Femur (tissue), 1 donor: Measurements from ENCODE around the gene AACS.
"Not testable (repeated sequence)": the region's sequence is repeated elsewhere in the genome, so short reads cannot be mapped to it uniquely, and the experiment has no call there.

Experiments
- DNase-seq: peaks from one replicate; pipeline ENCODE4 v3.0.0-alpha.2; 2017

AACS gene

GRCh38 chr12:125125271-125125670 is 60.0 kb downstream of the AACS start:
- DNase-seq, result no peak

DNA sequence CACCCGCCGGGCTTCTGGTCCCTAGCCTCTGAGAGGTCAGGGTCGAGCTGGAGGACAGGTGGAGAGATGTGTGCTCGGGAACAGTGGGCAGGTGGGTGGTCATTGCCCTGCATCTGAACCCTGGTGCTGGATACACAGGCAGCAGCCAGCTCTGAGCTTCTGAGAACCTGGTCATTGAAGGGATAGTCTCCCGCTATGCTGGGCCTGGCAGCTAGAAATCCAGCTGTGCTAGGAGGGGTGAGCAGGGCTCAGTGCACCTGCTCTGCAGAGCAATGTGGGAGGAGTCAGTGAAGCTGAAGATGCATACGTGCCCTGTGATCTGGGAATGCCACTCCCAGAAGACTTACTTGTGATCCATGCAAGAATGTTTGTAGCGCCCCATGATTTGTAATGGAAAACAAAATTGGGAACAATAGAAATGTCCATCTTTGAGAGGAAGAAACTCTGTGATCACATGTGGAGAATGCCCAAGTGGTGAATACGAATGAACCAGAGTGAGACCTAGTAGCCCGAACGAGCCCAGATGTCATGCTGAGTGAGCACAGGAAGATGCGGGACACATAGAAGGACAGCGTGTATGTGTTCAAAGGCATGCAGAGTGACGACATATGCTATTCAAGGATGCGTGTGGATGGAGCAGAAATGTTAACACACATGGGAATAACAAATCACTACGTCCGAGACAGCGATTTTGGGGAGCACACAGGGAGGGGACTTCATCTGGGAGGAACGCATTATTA is 63.4 kb downstream of the AACS start:
- no peak for DNase-seq

DNA sequence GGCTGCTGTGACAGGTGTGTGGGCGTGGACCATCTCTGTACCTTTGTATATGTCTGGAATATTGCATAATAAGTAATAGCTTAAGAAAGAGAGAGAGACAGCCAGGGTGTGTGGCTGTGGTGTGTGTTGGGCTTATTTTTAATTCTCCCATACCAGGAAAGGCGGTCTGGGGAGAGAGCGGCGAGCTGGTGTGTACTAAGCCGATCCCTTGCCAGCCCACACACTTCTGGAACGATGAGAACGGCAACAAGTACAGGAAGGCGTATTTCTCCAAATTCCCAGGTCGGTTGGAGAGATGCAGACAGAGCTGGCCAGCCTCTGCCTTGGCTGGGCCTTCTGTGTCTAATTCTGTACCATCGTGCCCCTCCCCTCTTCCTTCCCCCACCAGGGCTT is 63.9 kb downstream of the AACS start:
- peak; percentile 70 for DNase-seq

- peak; percentile 39 for DNase-seq
Measured at GRCh38 chr12:125129591-125130255, 64.5 kb downstream of the AACS start.

- no peak for DNase-seq
Measured at GRCh38 chr12:125131958-125132357, 66.7 kb downstream of the AACS start.

DNA sequence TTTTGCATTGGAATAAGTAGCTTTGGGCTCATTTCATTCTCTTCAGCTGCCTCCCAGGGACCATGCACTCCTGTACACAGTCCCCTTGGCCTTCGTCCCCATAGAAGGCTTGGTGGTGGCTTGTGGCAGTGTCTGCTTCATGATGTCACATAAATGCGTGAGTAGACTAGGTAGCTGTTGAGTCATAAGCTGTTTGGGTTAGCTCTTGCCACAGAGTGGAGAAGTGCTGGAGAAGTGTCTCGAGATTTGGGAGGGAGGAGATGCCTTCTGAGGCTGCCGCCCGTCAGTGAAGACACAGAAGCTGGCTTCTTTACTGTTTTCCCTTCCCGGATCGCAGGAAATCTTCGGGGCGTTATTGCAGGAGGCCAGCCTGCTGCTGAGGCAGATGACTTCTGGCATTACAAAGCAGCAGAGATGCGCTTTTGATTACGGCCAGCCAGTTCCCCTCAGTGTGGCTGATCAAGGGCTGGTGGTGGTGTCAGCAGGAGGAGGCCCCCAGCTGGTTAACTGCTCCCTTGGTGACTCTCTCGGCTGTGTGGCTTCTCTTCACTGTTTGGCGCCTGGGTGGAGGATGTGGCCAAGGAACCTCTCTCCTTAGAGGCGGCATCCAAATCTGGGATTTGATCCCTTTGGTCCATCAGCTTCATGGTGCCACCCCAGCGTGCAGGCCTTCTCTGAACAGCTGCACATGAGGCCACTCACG is 67.6 kb downstream of the AACS start:
- no peak for DNase-seq

DNA sequence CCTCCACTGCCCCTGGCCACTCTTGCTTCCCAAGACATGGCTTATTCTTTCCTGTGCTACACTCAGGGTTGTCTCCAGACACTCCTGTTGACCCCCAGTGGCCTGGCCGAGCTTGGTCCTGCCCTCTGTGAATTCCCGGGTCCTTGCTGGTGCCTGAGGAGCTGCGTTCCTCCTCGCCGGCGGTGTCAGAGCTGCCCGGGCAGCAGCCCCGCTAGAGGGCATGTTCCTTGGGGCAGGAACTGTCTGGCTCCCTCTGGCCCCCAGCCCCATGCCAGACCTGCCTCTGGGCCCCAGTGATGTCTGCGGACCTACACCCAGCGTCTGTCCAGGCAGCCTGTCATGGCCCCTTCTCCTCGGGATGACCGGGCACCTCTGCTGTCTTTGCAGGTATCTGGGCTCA is 68.4 kb downstream of the AACS start:
- DNase-seq, result no peak

GRCh38 chr12:125134576-125134975 is 69.3 kb downstream of the AACS start:
- DNase-seq, result no peak

GRCh38 chr12:125135906-125136305 is 70.7 kb downstream of the AACS start:
- no peak for DNase-seq

- DNase-seq, result no peak
Measured at GRCh38 chr12:125136702-125137101, 71.5 kb downstream of the AACS start.

DNA sequence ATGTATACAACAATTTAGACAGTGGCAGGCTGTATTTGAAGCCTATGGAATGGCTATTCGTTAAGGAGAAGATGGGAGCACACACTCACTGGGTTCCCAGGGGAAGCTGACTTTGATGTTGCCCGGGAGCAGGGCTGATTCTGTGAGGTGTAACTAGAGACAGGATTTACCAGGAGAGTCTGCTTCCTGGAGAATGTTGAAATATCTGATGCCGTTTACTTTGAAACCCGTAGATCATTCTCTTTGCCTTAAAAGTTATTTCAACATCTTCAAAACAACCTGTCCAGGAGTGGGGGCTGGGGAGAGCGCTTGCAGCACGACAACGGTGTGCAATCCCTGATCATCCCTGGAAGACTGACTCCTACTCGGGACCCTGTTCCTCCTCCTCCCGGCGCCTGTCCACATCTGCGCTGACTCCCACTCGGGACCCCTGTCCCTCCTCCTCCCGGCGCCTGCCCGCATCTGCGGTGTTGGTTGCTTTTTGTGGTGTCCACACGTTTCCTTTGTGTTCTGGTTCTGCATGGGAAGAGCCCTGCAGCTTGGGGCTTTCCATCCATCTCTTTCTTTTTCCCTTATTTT is 72.6 kb downstream of the AACS start:
- DNase-seq, result no peak

DNA sequence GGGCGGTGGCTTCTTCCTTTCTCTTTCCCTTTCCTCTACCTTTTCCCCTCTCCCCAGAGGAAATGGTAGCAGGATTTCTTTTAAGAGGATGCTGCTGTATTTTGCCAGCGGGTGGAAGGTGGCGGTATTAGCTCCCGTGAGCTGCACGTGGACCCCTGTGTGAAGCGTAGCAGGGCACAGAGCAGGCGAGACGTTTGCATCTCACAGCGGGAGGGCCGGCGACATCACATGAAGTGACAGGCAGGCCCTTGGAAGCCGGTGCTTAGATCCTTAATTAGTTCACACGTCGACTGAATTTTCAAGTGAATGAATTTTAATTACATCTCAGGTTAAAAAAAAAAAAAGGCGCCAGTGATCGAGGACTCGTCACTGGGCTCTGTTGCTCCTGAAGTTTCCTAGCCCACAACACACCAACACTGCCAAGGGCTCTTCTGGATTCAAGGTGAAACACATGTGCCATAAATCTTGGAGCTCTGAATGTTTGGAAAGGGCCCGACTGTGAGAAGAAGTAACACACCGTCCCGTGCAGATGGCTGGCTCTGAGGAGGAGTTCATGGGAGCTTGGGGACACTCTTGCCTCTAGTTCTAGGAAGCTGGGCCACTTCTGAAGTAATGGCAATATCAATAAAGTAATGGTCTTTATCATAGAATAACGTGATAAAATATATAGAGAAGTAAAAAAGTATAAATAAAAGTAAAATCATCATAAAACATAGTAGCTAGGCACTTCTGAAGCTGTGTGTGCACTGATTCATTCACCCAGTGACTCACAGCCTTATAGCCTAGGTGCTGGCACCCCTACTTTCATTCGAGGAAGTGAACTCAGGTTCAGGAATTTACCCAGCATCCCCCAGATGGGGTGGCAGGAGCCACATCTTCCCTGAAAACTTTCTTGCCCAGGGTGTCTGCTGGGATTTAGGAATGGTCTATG is 75.3 kb downstream of the AACS start:
- DNase-seq, result no peak

- not testable (repeated sequence) for DNase-seq
Measured at GRCh38 chr12:125141210-125141573, 76.0 kb downstream of the AACS start.

DNA sequence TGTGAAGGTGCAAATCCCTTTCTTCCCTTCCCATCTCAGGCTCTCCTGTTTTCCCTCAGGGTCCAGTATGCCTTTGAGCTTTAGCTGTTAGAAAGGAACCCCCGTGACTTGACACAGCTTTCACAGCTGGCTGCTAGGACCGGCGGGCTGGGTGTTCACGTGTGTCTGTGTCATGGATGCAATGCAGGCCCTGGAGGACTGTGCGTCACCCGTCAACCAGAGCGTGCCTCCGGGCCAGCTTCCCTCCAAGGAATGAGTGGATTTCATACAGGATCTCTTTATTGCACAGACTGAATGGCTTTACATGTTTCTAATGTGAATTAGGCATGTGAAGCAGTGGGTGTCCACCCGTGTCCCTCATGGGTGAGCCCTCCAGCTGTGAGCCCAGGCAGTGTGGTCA is 77.4 kb downstream of the AACS start:
- DNase-seq, result no peak

GRCh38 chr12:125143491-125143890 is 78.3 kb downstream of the AACS start:
- DNase-seq, result peak; percentile 41

DNA sequence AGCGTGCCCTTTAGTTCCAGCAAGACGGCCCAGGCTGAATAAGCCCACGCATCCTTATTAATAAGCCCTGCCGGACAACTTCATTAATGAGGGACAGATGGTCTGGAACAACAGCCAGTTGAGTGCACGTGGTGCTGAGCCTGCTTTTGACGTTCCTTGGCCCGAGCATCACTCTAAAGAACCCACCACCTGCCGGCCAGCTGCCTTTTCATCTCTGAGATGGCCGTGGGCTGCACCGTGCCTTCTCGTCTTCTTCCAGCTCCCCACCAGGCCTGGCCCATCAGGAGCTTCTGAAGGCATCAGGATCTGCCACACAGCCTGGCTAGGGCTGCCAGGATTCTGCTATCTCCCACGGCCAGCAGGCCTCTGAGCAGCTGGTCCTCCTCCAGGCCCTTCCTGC is 80.0 kb downstream of the AACS start:
- DNase-seq, result no peak

DNA sequence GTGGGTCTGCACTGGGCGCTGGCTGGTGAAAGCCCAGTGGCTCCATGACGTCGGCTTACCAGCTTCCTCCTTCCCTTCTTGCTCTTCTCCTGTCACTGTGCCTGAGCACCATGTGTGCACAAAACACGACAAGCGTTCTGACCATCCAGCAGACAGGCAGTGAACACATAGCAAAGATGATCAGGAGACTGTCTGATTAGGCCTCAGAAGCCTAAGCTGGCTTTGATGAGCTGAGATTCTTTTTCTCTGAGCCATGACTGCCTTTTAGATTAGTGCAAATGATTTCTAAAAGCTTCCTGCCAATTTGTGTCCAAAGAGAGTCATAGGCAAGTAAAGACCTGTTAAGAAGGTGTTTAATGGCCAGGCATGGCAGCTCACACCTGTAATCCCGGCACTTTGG is 83.1 kb downstream of the AACS start:
- no peak for DNase-seq

DNA sequence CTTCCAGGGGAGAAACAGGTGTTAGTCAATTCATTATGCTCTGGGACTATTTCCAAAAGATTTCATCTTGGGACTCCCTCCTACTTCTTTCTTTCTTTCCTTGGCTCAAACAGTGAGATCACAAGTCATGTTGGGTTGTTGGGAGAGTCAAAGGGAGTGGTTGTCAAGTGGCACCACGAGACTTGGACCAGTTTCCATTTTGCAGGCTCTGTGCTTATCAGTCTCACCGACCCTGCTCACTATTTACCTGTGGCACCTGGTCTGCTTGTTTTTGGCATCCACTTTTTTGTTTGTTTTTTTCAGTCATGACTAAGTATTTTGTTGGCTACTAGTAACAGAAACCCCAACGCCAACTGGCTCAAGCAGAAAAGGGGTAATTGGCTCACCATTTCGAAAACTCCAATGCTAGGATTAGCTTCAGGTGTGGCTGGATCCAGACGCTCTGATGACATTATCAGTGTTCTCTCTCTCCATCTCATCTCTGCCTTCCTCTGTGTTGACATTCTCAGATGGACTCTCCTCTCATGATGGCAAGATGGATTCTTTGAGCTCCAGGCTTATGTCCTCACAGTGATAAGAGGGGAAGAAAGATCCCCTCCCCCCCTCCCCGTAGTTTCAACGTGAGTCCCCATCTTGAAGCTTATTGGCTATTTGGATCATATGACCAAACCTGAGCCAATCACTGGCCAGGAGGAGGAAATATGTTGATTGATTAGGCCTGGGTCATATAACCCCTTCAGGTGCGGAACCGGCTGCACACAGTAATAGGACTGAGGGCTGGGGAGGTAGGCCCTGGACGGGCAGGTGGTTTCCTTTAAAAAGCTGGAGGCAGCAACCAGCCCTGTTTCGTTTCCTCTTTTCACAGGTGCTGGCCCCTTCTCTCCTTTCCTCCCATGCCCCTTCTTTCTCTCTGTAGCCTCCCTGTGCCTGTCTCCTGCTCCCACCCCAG is 84.2 kb downstream of the AACS start:
- no peak for DNase-seq

- no peak for DNase-seq
Measured at GRCh38 chr12:125151284-125151683, 86.0 kb downstream of the AACS start.

DNA sequence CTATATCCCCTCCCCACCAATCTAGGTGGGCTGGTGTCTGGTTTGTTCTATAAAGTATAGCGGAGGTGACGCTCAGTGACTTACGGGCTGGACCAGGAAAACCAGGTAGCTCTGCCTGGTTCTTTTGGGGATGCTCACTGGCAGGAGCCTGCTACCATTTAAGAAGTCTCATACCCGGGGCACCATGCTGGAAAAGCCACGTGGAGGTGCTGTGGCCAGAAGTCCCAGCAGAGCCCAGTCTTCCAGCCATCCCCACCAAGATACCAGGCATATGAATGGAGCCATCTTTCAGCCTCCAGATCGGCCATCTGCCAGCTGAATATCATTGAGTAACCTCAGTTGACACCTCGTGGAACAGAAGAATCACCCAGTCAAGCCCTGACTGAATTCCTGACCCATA is 87.2 kb downstream of the AACS start:
- no peak for DNase-seq

DNA sequence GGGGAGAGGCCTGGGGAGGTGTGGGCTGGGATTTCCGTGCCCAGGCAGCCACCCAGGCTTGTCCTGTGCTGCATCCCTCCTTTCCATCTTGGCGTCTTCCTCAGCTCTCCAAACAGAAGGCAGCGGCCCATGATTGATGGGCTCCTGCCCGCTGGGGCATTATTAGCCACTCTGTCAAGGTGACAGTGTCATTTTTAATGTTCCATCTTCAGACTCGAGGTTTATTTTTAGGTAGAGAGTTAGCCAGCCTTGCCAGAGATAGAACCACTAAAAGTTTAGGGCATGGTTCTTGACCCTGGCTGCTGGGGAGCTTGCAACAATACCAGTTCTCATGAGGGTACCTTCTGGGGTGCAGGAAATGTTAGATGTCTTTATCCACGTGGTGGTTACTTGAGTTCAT is 90.1 kb downstream of the AACS start:
- DNase-seq, result no peak

- no peak for DNase-seq
Measured at GRCh38 chr12:125157177-125157576, 91.9 kb downstream of the AACS start.
